BJ (cell line): ENCODE results near the gene UAP1L1. TPM values are rescaled to one million over a fixed set of nuclear protein-coding genes. Genes with fewer than 3 reads are reported as not detected.
"Not testable (repeated sequence)": the region's sequence is repeated elsewhere in the genome, so short reads cannot be mapped to it uniquely, and the experiment has no call there.

Experiments used
- CTCF ChIA-PET: fragments of 350-600 bp; formaldehyde crosslinking; extraction: SDS; loops from one replicate; lab custom pipeline; 2021; ENCODE audit warnings: antibody characterized with exemption, inconsistent platforms; lab: Yijun Ruan, JAX
- POLR2A ChIA-PET: fragments of 300-600 bp; sonication (Branson Sonifier 250); formaldehyde crosslinking; extraction: SDS; loops from one replicate; lab custom pipeline; 2021; ENCODE audit warnings: antibody characterized with exemption; lab: Charles Lee
- DNase-seq: peaks from one replicate; pipeline ENCODE4 v3.0.0-alpha.2; 2011; ENCODE audit warnings: low read depth
- H3K27me3 ChIP-seq: 2 replicates; pipeline ENCODE4 v1.6.0; 2011; ENCODE audit warnings: low read length; ENCODE audit not compliant: control insufficient read depth, insufficient read depth
- H3K36me3 ChIP-seq: 2 replicates; pipeline ENCODE4 v1.5.1; 2011; ENCODE audit warnings: low read length; ENCODE audit not compliant: control insufficient read depth, insufficient read depth
- H3K4me3 ChIP-seq: 2 replicates; pipeline ENCODE4 v1.5.1; 2011; ENCODE audit warnings: low read depth, mild to moderate bottlenecking, control low read depth, low read length
- polyA plus RNA-seq: library from polyadenylated mRNA; depleted of rRNA; stranded (reverse); fragments of >200 nt; gene quantifications from 2 replicates; pipeline ENCODE4 v1.2.3, GENCODE V29; 2011
- TF ChIP-seq, protein P1 (sequence below): IDR thresholded peaks from 2 replicates; pipeline ENCODE4 v1.5.1; 2011; ENCODE audit warnings: low read depth, mild to moderate bottlenecking, control low read depth, inconsistent platforms, low read length, moderate library complexity; ENCODE audit not compliant: insufficient read depth

Gene UAP1L1
- polyA plus RNA-seq, 1 experiment: 5.6 TPM

DNA sequence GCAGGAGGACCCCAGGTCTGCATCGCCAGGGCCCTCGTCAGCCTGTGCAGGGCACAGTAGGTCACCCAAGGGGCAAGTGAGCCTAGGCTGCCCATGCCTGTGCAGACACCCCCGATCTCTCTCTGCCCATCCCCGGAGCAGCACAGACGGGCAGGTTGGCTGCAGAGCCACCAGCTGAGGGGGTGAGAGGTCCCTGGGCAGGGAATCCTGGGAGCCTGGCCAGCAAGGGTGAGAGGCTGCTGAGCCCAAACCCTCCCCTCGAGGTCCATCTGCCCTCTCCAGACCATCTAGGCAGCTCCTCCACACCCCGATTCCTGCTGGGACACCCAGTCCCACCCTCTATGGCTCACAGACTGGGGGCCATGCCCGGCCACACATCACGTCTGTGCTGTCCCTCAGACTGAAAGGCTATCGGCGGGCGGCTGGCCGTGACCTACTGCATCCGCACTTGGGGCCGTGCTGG is 40.0 kb downstream of the UAP1L1 start:
- Histone ChIP-seq H3K36me3 (peaks cover 4% of the 10 kb centered on the region), H3K4me3 (no peak overlapping the region), H3K27me3 (no peaks in the 10 kb centered on the region)
- POLR2A ChIA-PET: no interaction called here
- TF ChIP-seq, protein P1, sequence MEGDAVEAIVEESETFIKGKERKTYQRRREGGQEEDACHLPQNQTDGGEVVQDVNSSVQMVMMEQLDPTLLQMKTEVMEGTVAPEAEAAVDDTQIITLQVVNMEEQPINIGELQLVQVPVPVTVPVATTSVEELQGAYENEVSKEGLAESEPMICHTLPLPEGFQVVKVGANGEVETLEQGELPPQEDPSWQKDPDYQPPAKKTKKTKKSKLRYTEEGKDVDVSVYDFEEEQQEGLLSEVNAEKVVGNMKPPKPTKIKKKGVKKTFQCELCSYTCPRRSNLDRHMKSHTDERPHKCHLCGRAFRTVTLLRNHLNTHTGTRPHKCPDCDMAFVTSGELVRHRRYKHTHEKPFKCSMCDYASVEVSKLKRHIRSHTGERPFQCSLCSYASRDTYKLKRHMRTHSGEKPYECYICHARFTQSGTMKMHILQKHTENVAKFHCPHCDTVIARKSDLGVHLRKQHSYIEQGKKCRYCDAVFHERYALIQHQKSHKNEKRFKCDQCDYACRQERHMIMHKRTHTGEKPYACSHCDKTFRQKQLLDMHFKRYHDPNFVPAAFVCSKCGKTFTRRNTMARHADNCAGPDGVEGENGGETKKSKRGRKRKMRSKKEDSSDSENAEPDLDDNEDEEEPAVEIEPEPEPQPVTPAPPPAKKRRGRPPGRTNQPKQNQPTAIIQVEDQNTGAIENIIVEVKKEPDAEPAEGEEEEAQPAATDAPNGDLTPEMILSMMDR: no peak
- CTCF ChIA-PET: interaction anchor here (1.0 to 4.3 kb wide), 3 partner anchors 106 to 119 kb away, joined by 3 to 37 read pairs (median 6); partner anchors contain the start of gene RNF224
- DNase-seq: no peak

- H3K36me3 ChIP-seq, DNase-seq, H3K4me3 ChIP-seq, POLR2A ChIA-PET, H3K27me3 ChIP-seq: not testable (repeated sequence)
- CTCF ChIA-PET: interaction anchor here (0.9 to 4.3 kb wide), 4 partner anchors 23 to 135 kb away, joined by 3 to 37 read pairs (median 6); partner anchors contain the start of gene RNF224
These were observed 40.8 kb downstream of the UAP1L1 start for GRCh38 chr9:137118092-137118603.

GRCh38 chr9:137121927-137122795 is 44.8 kb downstream of the UAP1L1 start:
- DNase-seq, H3K4me3 ChIP-seq, POLR2A ChIA-PET, H3K36me3 ChIP-seq, H3K27me3 ChIP-seq: not testable (repeated sequence)
- CTCF ChIA-PET: interaction anchor here (0.8 to 1.0 kb wide), 3 partner anchors 19 to 105 kb away, joined by 3 to 6 read pairs (median 4); partner anchors contain the start of gene RNF224

DNA sequence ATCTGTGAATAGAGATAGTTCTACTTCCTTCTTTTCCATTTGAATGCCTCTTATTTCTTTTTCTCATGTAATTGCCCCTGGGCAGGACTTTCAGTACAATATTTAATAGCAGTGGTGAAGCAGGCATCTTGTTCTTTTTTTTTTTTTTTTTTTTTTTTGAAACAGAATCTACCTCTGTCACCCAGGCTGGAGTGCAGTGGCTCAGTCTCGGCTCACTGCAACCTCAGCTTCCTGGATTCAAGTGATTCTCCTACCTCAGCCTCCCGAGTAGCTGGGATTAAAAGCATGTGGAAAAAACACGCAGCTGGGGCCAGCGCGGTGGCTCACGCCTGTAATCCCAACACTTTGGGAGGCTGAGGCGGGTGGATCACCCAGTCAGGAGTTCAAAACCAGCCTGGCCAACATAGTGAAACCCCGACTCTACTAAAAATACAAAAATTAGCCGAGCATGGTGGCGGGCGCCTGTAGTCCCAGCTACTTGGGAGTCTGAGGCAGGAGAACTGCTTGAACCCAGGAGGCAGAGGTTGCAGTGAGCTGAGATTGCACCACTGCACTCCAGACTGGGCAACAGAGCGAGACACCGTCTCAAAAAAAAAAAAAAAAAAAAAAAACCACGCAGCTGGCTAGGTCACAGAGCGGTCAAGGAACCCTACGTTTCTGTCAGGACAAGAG is 45.6 kb downstream of the UAP1L1 start:
- H3K27me3 ChIP-seq, H3K36me3 ChIP-seq, H3K4me3 ChIP-seq, DNase-seq, POLR2A ChIA-PET: not testable (repeated sequence)
- CTCF ChIA-PET: interaction anchor here (1.0 kb wide), 2 partner anchors 18 to 104 kb away, joined by 3 to 4 read pairs; partner anchors contain the start of gene RNF224

GRCh38 chr9:137123468-137123837 is 46.1 kb downstream of the UAP1L1 start:
- no peaks in the 10 kb centered on the region for H3K27me3 ChIP-seq
- POLR2A ChIA-PET: no interaction called here
- H3K36me3 ChIP-seq: no peaks in the 10 kb centered on the region
- TF ChIP-seq, protein P1: no peak
- CTCF ChIA-PET: interaction anchor here (1.0 kb wide), 1 partner anchor 18 kb away, joined by 3 read pairs; no protein-coding TSS in a partner anchor
- no peak overlapping the region for H3K4me3 ChIP-seq
- no peak for DNase-seq

DNA sequence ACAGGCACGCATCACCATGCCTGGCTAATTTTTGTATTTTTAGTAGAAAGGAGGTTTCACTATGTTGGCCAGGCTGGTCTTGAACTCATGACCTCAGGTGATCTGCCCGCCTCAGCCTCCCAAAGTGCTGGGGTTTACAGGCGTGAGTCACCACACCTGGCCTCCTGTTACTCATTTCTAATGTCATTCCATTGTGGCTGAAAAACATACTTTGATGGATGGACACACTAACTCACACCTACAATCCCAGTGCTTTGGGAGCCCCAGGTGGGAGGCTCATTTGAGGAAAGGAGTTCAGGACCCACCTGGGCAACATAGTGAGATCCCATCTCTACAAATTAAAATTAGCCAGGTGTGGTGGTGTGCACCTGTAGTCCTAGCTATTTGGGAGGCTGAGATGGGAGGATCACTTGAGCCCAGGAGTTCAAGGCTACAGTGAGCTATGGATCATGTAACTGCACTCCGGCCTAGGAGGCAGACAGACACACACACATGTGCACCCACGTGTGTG is 46.7 kb downstream of the UAP1L1 start:
- CTCF ChIA-PET: not testable (repeated sequence)

More for the DNA sequence above, 46.7 kb downstream of the UAP1L1 start:
- H3K36me3 ChIP-seq, H3K27me3 ChIP-seq, H3K4me3 ChIP-seq, DNase-seq, POLR2A ChIA-PET: not testable (repeated sequence)
